Stimulated activated CD8-positive, alpha-beta memory T cell treated with anti-CD3 and anti-CD28 coated beads, Interleukin-4, amount 100 ng/mL, for 4 hours (primary cell): Measurements from ENCODE around the gene INO80E.
"Not testable (repeated sequence)": the region's sequence is repeated elsewhere in the genome, so short reads cannot be mapped to it uniquely, and the experiment has no call there.

ENCODE experiments used
- DNase-seq, 2 donors: peaks; one replicate each; pipeline ENCODE4 v3.0.0-alpha.2; 2020; ENCODE audit warnings: low read depth in 2 of 2, low spot score in 1 of 2

The INO80E gene

DNA sequence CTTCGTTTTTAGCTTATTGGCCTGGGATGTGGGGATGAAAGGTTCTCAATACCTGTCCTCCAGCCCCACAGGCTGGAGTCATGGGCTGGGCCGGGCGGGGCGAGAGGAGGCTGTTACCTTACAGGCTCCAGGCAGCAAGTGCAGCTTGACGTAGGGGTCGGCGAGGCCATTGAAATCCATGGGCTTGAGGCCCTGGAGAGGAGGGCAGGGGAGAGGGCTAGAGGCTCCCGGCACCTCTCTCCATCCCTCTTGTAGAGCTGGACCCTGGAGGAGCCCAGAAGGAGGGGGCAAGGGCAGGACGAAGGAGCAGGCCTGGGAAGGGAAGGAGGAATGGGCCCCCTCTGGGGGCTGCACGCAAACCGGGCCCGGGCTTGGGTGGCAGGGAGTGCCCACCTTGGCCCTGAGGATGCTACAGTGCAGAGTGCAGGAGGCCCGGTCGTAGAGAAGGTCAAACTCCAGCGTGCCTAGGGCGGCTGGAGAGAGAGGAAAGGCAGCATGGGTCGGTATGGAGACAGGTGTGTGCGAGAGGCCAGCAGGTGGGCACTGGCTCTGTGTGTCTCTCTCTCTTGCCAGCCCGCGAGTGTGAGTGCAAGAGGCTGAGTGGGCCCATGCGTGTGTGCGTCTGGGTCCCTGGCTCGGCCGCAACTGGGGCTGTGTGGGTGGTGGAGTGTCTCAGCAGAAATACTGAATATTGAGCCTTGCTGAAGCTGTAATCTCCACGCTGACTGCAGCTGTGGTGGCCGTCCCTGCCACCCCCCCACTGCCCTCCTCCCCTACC lies 13.2 kb downstream of the INO80E start:
- DNase-seq = no peak

DNA sequence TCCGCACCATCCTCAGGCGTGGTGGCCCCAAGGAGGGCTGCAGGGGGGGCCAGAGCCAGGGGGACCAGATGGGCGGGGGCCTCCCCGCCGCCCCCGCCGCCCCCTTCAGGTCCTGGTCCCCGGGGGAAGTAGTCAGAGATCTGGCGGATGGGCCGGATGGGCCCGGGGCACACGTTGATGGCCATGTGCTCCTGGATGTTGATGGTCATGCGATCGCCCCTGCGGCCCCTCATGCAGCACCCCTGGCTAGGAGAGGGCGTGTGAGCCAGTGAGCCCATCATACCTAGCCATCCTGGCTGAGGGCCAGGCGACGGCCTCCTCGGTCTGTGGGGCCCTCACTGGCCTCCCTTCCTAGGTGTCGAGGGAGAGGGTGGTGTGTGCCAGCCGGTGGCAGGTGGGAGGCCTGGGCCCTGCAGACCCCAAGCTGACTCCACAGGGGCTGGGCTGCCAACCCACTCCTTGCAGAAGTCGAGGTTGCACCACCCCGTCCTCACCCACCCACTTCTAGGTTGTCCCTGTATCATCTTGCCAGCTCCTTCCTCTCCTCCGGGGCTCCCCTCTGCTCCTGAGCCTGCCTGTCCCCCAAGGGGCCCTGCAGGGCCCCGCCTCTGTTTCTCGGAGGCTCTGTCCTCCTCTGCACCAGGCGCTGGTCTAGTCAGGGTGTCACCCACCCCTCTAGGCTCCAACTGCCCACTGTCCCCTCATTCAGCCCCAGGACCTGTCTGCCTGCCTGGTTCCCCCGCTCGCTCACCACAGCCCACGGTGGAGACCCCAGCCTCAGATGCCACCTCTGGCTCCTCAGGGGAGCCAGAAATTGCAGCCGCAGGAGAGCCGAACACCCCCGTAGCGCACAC lies 14.2 kb downstream of the INO80E start:
- DNase-seq = no peak

DNA sequence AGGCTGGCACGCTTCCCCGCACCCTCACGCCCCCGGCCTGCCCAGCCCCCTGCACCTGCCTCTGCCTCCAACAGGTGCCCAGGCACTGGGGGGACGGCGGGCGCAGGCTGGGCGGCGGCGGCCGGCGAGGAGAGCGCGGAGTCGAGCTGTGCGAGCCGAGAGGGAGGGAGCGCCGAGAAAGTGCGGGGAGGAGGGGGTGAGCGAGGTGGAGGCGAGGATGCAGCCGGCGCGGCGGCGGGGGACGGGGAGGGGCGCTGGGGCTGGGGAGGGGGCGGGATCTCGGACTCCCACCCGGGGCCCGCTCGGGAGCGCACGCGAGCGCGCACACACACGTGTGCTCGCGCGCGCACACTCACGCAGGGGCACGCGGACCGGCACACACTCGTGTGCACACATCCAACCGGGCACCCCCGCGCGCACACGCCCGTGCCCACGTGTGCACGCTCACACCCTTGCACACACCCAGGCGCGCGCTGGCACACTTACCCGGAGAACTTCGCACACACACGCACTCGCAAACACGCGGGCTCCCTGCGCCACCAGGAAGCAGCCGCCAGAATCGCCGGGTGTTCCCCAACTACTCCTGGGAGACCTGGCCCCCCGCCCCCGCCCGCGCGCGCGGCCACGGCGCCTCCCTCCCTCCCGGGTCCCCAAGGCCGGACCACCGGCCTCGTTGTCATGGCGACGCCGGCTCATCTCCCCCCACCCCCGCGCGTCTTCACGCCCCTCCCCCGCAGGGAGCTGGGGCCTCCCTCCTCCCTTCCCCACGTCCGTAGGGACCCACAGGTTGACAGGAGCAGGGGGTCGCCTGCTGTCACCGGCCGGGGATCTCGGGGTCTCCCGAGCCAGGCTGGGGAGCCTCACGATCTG lies 15.0 kb downstream of the INO80E start, which contains the start of gene DOC2A:
Gene DOC2A (minus strand): TSS at position 184 of the 870 bp plus-strand sequence. CDS start 805 bp downstream, outside the sequence.
- no peak for DNase-seq

DNA sequence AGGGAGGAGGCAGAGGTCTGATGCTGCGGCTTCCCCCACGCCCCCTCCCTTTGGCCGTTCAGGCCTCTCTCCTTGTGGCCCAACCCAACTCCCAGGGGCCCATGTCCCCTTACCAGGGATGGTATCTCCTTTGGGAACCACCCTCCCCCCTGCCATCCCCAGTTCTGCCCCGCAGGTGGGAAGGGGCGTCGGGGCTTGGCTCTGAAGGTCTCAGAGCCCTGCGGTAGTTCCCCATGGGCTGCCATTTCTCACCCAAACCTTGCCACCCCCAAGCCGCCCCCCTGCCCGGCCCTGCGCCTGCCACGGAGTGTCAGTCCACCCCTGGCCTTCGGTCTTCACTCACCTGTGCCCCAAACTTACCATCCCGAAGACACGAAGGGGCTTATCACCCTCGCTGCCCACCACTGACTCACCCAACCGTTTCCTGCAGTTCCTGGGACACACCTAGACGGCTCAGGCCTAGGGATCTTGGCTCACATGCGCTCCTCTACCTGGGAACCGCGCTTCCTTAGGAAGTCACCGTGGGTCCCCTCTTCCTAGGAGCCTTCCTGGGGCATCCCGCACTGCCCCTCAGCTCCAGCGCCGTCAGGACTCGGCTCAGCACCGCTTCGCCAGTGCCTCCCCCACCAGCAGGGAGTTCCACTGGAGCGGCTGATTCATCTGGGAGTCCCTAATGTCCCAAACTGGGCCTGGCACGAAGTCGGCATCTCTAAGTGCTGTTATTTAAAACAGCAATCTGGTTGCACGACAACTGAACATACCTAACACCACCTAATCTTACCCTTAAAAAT lies 15.9 kb downstream of the INO80E start:
- DNase-seq = no peak

DNA sequence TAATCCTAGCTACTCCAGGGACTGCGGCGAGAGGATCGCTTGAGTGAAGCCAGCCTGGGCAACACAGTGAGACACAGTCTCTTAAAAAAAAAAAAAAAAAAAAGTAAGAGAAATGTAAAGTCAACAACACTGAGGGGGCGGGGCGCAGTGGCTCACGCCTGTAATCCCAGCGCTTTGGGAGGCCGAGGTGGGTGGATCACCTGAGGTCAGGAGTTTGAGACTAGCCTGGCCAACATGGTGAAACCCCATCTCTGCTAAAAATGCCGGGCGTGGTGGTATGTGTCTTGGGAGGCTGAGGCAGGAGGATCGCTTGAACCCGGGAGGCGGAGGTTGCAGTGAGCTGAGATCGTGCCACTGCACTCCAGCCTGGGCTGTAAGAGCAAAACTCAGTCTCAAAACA lies 16.6 kb downstream of the INO80E start:
- not testable (repeated sequence) for DNase-seq

DNA sequence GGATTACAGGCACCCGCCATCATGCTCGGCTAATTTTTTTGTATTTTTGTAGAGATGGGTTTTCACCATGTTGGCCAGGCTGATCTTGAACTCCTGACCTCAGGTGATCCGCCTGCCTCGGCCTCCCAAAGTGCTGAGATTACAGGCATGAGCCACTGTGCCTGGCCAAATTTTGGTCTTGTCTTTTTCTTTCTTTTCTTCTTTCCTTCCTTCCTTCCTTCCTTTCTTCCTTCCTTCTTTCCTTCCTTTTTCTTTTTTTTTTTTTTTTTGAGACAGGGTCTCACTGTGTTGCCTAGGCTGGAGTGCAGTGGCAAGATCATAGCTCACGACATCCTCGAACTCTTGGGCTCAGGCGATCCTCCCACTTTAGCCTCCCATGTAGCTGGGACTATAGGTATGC lies 19.4 kb downstream of the INO80E start:
- DNase-seq = not testable (repeated sequence)

DNA sequence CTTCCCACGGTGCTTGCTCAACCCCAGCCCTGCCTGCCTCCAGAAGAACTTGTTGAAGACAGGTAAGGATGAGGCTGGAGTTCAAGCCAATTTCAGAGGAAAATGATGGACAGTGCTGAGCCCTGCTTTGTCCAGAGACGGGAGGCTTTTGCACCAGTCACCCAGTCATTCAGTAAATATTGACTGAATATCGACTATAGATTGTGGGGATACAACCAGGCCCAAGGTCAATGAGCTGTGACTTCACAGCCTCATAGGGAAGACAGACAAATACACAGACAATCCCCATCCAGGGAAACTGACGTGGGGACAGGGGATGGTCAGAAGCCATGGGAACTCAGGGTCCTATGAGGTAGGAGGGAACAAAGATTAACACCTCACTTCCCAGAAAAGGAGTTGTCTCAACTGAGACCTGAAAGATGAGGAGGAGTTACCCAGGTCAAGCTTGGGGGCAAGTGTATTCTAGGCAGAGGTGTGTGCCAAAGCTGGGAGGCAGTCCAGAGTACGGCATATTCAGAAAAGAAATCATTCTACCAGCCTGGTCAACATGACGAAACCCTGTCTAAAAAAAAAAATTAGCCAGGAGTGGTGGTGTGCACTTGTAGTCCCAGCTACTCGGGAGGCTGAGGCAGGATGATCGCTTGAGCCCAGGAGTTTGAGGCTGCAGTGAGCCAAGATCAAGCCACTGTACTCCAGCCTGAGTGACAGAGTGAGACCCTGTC lies 20.7 kb downstream of the INO80E start:
- no peak for DNase-seq

DNA sequence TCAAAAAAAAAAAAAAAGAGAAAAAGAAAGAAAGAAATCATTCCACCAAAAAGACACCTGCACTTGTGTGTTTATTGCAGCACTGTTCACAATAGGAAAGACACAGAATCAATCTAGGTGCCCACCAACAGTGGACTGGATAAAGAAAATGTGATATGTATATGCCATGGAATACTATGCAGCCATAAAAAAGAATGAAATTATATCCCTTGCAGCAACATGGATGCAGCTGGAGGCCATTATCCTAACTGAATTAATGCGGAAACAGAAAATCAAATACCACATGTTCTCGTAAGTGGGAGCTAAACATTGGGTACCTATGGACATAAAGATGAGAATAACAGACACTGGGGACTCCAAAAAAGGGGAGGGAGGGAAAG lies 21.2 kb downstream of the INO80E start:
- DNase-seq = no peak

DNA sequence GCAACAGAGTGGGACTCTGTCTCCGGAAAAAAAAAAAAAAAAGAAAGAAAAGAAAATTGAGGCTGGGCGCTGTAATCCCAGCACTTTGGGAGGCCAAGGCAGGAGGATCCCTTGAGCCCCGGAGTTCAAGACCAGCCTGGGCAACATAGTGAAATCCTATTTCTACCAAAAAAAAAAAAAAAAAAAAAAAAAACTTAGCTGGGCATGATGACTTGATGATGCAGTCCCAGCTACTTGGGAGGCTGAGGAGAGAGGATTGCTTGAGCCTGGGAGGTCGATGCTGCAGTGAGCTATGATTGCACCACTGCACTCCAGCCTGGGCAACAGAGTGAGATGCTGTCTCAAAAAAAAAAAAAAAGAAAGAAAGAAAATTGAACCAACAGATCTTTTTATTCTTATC lies 21.9 kb downstream of the INO80E start:
- DNase-seq = not testable (repeated sequence)

DNA sequence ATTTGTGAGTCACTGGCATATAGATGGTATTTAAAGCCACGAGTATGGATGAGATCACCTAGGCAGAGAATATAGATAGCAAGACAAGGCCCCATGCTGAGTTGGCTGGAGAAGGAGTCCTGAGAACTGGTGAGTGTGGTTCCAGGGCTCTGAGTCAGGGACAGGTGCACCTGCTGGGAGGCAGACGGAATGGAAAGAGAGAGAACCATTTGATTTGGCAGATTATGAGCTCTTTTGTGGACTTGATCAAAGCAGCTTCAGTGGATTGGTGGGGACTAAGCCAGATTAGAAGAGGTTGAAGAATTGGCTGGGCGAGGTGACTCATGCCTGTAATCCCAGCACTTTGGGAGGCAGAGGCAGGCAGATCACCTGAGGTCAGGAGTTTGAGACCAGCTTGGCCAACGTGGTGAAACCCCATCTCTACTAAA lies 22.7 kb downstream of the INO80E start:
- no peak for DNase-seq

DNA sequence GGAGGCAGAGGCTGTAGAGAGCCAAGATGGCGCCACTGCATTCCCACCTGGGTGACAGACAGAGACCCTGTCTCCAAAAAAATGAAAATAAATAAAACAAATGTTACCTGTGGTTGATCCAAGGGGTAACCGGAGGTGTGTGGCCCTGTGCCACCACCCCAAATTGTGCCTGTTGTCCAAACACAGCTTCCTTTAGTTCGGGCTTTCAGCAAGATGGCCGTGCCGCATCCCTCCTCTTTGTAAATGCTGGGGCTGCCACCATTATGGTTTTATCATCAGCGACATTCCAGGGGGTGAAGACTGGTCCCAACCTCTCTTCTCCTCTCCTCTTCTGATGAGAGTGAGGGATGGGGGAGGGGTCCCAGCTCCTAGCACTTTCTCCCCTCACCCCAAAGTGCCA lies 26.8 kb downstream of the INO80E start, which contains the start of gene C16orf92:
Gene C16orf92 (plus strand): TSS at position 312 of the 400 bp plus-strand sequence. CDS start 143 bp downstream, outside the sequence.
- no peak for DNase-seq

DNA sequence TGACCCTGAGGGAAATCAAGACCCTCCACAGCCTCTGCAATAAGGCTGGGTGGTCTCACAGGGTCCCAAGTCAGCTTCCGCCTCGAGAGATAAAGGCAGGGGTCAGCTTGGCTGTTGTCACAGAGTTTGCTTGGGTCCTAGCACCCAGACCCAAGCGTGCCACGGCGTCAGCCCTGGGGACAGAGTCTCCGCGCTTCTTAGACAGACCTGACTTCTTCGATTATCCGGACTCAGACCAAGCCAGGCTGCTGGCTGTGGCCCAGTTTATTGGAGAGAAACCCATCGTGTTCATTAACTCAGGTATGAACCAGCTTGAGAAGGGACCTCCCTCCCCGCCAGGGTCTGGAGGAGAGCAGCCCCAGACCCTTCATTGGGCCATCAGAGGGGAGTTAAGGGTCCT lies 27.5 kb downstream of the INO80E start:
- no peak for DNase-seq

DNA sequence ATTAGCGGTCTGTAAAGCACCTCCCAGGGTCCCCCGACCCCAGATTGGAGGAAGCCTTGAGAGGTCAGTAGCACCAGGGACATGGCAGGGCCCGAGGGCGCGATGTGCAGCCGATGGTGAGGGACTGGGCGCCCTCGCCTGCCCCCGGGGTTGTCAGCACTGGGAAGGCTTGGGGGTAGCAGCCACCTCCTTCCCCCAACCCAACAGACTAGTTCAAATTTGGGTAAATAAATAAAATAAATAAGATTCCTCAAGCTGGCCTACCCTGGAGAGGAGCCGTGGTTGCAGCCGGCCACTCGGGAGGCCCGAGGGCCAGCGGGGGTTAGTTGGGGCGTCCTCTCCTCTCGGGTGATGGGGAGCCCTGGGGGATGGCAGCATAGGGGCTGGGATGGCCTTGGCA lies 28.4 kb downstream of the INO80E start:
- no peak for DNase-seq

DNA sequence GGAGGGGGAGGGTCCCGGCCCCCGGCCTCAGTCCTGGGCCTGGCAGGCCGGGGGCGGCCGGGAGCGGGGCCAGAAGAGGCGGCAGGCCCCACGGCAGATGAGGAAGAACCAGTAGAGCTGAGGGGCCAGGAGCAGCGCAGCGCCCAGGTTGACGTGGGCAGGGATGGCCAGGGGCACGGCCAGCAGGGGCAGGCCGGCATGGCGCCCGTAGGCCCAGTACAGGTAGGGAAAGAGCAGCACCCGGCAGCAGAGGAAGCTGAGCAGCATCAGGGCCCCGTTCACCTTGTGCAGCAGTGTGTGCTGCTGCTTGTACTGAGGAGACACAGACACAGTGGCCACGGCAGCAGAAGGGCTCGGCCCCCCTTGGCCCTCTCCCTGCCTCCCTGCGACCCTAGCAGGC lies 29.1 kb downstream of the INO80E start:
- no peak for DNase-seq

DNA sequence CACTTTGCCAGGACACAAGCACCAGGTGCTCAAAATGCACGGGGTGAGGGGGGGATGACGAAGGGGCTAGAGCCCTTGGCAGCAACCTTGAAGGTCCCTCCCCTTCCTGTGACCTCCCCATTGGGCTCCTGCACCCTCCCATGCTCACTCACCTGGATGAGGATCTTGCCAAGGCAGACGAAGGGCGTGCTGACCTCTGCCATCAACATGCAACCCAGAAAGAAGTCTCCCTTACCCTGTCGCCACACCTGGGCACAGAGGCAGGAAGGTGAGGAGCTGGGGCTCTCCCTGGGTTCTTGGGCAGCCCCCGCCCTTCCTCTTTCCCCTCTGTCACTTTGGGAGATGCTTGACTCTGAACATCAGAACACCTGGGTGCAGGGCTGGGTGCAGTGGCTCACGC lies 29.5 kb downstream of the INO80E start:
- no peak for DNase-seq

DNA sequence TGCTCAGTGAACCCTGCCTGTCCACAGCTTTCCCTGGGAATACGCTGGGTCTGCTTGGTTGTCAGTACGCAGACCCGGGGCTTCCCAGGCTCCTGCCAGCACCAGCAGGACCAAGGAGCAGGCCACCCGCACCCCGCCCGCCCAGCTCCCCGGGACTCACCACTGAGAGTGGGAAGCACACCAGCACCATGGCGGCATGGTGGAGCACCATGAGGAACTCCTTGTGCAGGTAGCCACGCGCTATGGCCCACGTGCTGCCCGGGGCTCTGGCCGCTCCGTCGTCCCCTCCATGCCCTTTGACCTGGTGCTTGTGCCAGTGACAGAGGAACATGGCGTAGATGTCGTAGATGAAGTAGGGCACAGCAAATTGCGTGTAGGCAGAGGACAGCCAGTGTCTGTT lies 30.4 kb downstream of the INO80E start:
- no peak for DNase-seq

DNA sequence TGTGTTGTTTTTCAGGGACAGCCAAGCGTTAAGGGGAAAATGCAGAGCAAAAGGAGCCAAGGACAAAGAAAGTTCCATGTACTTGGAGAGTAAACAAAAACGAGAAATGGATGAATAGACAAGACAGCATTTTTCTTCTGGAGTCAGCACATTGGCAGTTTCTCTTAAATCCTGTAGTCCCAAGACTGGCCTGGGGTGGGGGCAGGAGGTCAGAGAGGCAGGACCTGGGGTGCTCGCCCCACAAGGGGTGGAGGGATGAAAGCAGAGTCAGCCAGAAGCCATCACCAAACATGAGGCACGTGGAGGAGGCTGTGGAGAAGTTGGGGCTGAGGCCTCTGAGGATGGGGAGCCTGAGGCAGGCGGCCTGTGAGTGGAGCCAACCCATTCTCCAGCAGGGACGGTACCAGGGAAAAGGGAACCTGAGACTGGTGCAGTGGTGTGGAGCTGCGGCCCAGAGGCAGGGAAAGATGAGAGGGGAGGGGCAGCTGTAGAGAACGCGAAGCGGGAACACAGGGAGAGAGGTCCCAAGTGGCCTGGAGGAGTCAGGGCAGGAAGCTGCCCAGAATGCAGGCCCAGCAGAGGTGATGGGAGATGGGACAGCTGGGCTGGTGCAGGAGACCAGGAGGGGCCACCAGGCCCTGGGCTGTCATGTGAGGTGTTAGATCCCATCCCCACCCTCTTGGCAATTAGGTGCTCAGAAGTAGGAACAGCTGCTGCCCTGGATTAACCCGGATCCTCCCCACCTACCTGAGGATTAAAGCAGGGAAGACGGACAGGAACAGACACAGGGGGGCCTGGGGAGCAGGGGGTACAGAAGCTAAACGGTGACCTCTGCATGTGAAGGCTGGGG lies 31.8 kb downstream of the INO80E start:
- DNase-seq = no peak

DNA sequence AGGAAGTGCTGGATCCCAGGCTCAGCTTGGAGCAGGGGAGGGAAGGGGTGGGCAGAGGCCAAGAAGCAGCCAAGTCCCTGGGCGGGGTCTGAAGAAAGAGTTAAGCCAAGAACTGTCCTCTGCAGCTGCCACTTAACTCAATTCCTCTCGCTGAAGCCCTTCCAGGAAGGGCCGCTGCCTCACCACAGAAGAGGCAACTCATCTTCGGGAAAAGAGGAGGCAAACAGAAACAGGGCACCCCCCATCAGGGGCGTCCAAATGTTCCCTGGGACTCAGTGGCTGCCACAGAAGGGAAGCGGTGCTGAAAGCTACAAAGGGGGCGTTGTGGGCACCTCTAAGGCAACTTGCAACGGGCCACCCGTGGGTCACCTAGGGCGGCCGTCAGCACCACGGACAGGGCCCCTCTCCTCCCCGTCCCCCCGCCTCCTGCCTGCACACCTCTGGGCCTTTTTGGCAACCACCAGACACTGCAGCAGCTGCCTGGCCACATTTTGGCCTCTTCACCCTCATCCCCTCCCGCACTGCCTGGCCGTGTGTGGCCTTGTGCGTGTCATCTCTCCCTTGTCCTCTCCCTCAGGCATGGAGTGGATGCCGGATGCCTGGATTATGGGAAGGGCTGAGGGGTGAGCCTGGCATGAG lies 32.5 kb downstream of the INO80E start:
- DNase-seq = no peak
